Neural progenitor cell (in vitro differentiated cells): ENCODE results near the gene KRTAP1-3. TPM values are rescaled to one million over a fixed set of nuclear protein-coding genes. Genes with fewer than 3 reads are reported as not detected.
"Not testable (repeated sequence)": the region's sequence is repeated elsewhere in the genome, so short reads cannot be mapped to it uniquely, and the experiment has no call there.

Experiments
- DNase-seq: peaks from one replicate; pipeline ENCODE4 v3.0.0-alpha.2; 2016; ENCODE audit warnings: low spot score
- H2AFZ ChIP-seq: fragments of 200-600 bp; sonication (generic); replicated peaks from 2 replicates; pipeline ENCODE4 v1.6.1; 2016; ENCODE audit warnings: antibody characterized with exemption
- H3F3A ChIP-seq: fragments of 200-600 bp; sonication (generic); 2 replicates; pipeline ENCODE4 v1.6.1; 2016; ENCODE audit warnings: antibody characterized with exemption, low read depth
- H3K27ac ChIP-seq: fragments of 200-600 bp; sonication (generic); 2 replicates; pipeline ENCODE4 v1.5.1; 2016; ENCODE audit warnings: mild to moderate bottlenecking
- H3K27me3 ChIP-seq: fragments of 200-600 bp; sonication (generic); 2 replicates; pipeline ENCODE4 v1.6.1; 2016; ENCODE audit warnings: mild to moderate bottlenecking, moderate library complexity
- H3K36me3 ChIP-seq: fragments of 200-600 bp; sonication (generic); 2 replicates; pipeline ENCODE4 v1.5.1; 2016
- H3K4me1 ChIP-seq: fragments of 200-600 bp; sonication (generic); 2 replicates; pipeline ENCODE4 v1.6.1; 2016; ENCODE audit warnings: mixed run types
- H3K4me2 ChIP-seq: fragments of 200-600 bp; sonication (generic); 2 replicates; pipeline ENCODE4 v1.6.1; 2016
- H3K4me3 ChIP-seq: fragments of 200-600 bp; sonication (generic); 2 replicates; pipeline ENCODE4 v1.5.1; 2016
- H3K79me2 ChIP-seq: fragments of 200-600 bp; sonication (generic); 2 replicates; pipeline ENCODE4 v1.6.1; 2016; ENCODE audit warnings: low read depth
- H3K9ac ChIP-seq: fragments of 200-600 bp; sonication (generic); 2 replicates; pipeline ENCODE4 v1.6.1; 2016
- H3K9me3 ChIP-seq: fragments of 200-600 bp; sonication (generic); 2 replicates; pipeline ENCODE4 v1.5.1; 2016; ENCODE audit warnings: low read depth
- H4K20me1 ChIP-seq: fragments of 200-600 bp; sonication (generic); 2 replicates; pipeline ENCODE4 v1.6.1; 2016; ENCODE audit warnings: low read depth
- H3K27ac Mint-ChIP-seq: 3 replicates; pipeline ENCODE4 v1.8.0; 2021; ENCODE audit warnings: mixed read lengths
- H3K27me3 Mint-ChIP-seq: 2 replicates; pipeline ENCODE4 v1.8.0; 2022; ENCODE audit warnings: low read depth, mild to moderate bottlenecking, inconsistent platforms, moderate library complexity, mixed read lengths; ENCODE audit not compliant: insufficient read depth
- H3K36me3 Mint-ChIP-seq: 3 replicates; pipeline ENCODE4 v1.8.0; 2021; ENCODE audit warnings: mixed read lengths
- H3K4me1 Mint-ChIP-seq: 3 replicates; pipeline ENCODE4 v1.8.0; 2021; ENCODE audit warnings: mixed read lengths
- H3K4me3 Mint-ChIP-seq: 3 replicates; pipeline ENCODE4 v1.8.0; 2021; ENCODE audit warnings: mild to moderate bottlenecking, moderate library complexity, mixed read lengths
- H3K9me3 Mint-ChIP-seq: 3 replicates; pipeline ENCODE4 v1.8.0; 2020; ENCODE audit warnings: mixed read lengths
- CTCF ChIP-seq: fragments of 200-600 bp; sonication (generic); IDR thresholded peaks from 2 replicates; pipeline ENCODE4 v1.5.1; 2017; ENCODE audit warnings: antibody characterized with exemption, mild to moderate bottlenecking
- EZH2 ChIP-seq: fragments of 200-600 bp; sonication (generic); IDR thresholded peaks from 2 replicates; pipeline ENCODE4 v1.6.1; 2017; ENCODE audit warnings: antibody characterized with exemption, mild to moderate bottlenecking, moderate library complexity
- EZH2phosphoT487 ChIP-seq: fragments of 200-600 bp; sonication (generic); IDR thresholded peaks from 2 replicates; pipeline ENCODE4 v1.6.1; 2017; ENCODE audit warnings: antibody characterized with exemption
- total RNA-seq: library from RNA; depleted of rRNA; stranded (reverse); fragments of >200 nt; gene quantifications from 2 replicates; pipeline ENCODE4 v1.2.3, GENCODE V29; 2015; ENCODE audit warnings: low replicate concordance

The KRTAP1-3 gene
- total RNA-seq, 1 donor from 2014 or later: not detected

- Mint-ChIP-seq H3K27me3 (peaks cover 3% of the 10 kb centered on the region), H3K36me3 (no peaks in the 10 kb centered on the region), H3K27ac (peak within 1 kb of the TSS; percentile 76), H3K9me3 (no peaks in the 10 kb centered on the region), H3K4me1 (peaks cover 10% of the 10 kb centered on the region), H3K4me3 (no peak within 1 kb of the TSS)
- Histone ChIP-seq H3K4me3 (no peak within 1 kb of the TSS), H4K20me1 (no peaks in the 10 kb centered on the region), H3K27me3 (no peaks in the 10 kb centered on the region), H3K9me3 (no peaks in the 10 kb centered on the region), H2AFZ (no peak within 1 kb of the TSS), H3K36me3 (no peaks in the 10 kb centered on the region), H3F3A (no peaks in the 10 kb centered on the region), H3K4me2 (no peak within 1 kb of the TSS), H3K27ac (no peak within 1 kb of the TSS), H3K4me1 (no peaks in the 10 kb centered on the region), H3K79me2 (no peaks in the 10 kb centered on the region), H3K9ac (no peak within 1 kb of the TSS)
- no peak for DNase-seq
- TF ChIP-seq EZH2phosphoT487: no peak
- TF ChIP-seq CTCF: no peak
- no peak for TF ChIP-seq EZH2
These were observed 25.5 kb upstream of the KRTAP1-3 start, which contains the start of gene KRTAP2-3 for GRCh38 chr17:41060052-41060604. Gene KRTAP2-3, minus strand, starts transcription at chr17:41060114. Its CDS starts 64 bp downstream, at chr17:41060050.

DNA sequence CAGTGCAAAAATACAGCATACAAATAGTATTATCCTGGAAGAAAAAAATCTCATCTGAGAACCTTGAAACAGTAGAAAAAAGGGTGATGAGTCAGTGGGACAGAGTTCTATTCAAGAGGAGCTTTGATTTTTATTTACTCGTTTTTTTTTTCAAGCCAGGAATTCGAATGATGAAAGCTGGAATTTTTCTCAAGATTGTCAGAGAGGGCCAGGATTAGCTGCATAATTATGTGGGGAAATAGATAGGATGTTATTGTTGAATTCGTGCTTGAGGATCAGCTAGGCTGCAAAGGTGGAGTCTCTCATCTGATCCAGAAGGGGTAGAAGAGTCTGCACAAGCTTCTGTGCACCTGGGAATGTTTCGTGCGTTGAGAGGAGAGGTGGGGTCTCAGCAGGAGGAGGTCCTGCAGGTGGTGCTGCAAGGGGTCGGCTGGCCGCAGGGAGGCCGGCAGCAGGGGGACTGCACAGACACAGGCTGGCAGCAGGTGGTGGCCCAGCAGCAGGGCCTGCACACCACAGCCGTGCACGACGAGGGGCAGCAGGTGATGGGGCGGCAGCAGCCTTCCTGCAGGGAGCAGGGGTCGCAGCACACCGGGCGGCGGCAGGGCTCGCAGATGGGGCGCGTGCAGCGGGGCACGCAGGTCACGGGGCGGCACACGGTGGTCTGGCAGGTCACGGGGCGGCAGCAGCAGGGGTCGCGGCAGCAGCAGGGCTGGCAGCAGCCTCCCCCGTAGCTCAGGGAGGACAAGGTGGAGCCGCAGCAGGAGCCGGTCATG, 24.8 kb upstream of the KRTAP1-3 start:
- not testable (repeated sequence) for H3K4me3 ChIP-seq, H3K9me3 ChIP-seq, H3K4me3 Mint-ChIP-seq, H2AFZ ChIP-seq, H3K9ac ChIP-seq, H3K79me2 ChIP-seq, H3K4me2 ChIP-seq, H3K4me1 Mint-ChIP-seq, H3K27me3 Mint-ChIP-seq, DNase-seq, H3K27me3 ChIP-seq, H3K36me3 ChIP-seq, H3K36me3 Mint-ChIP-seq, H4K20me1 ChIP-seq, H3K27ac ChIP-seq, H3F3A ChIP-seq, H3K9me3 Mint-ChIP-seq, H3K4me1 ChIP-seq
- peak overlapping the region; percentile 76 for H3K27ac Mint-ChIP-seq

- Histone ChIP-seq H3K79me2 (no peaks in the 10 kb centered on the region), H3K4me3 (no peak overlapping the region), H3F3A (no peaks in the 10 kb centered on the region), H3K36me3 (no peaks in the 10 kb centered on the region), H3K9ac (no peak overlapping the region), H3K27ac (no peak overlapping the region), H3K4me1 (no peaks in the 10 kb centered on the region), H2AFZ (no peak overlapping the region), H4K20me1 (no peaks in the 10 kb centered on the region), H3K4me2 (no peak overlapping the region), H3K9me3 (no peaks in the 10 kb centered on the region), H3K27me3 (no peaks in the 10 kb centered on the region)
- DNase-seq: no peak
- Mint-ChIP-seq H3K4me1 (peaks cover 10% of the 10 kb centered on the region), H3K36me3 (no peaks in the 10 kb centered on the region), H3K27ac (no peak overlapping the region), H3K9me3 (no peaks in the 10 kb centered on the region), H3K4me3 (no peak overlapping the region), H3K27me3 (peaks cover 3% of the 10 kb centered on the region)
- TF ChIP-seq EZH2phosphoT487 (no peak), CTCF (no peak), EZH2 (no peak)
These were observed 24.1 kb upstream of the KRTAP1-3 start for GRCh38 chr17:41058741-41059140.

DNA sequence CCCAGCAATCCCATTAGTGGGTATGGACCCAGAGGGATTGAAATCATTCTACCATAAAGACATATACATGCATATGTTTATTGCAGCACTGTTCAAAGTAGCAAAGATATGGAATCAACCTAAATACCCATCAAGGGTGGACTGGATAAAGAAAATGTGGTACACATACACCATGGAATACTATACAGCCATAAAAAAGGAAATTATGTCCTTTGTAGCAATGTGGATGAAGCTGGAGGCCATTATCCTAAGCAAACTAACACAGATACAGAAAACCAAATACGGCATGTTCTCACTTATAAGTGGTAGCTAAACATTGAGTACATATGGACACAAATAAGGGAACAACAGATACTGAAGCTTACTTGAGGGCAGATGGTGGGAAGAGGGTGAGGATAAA, 22.9 kb upstream of the KRTAP1-3 start:
- Histone ChIP-seq H3K79me2 (no peaks in the 10 kb centered on the region), H2AFZ (no peak overlapping the region), H3K36me3 (no peaks in the 10 kb centered on the region), H3K4me1 (no peaks in the 10 kb centered on the region), H3K27me3 (no peaks in the 10 kb centered on the region), H3K9ac (no peak overlapping the region), H3F3A (no peaks in the 10 kb centered on the region), H3K27ac (no peak overlapping the region), H3K4me3 (no peak overlapping the region), H3K9me3 (no peaks in the 10 kb centered on the region), H3K4me2 (no peak overlapping the region), H4K20me1 (no peaks in the 10 kb centered on the region)
- H3K36me3 Mint-ChIP-seq: no peaks in the 10 kb centered on the region
- peaks cover 10% of the 10 kb centered on the region for H3K4me1 Mint-ChIP-seq
- peaks cover 3% of the 10 kb centered on the region for H3K27me3 Mint-ChIP-seq
- no peak overlapping the region for H3K27ac Mint-ChIP-seq
- TF ChIP-seq EZH2 (no peak), CTCF (no peak), EZH2phosphoT487 (no peak)
- H3K4me3 Mint-ChIP-seq: no peak overlapping the region
- H3K9me3 Mint-ChIP-seq: no peaks in the 10 kb centered on the region
- no peak for DNase-seq

DNA sequence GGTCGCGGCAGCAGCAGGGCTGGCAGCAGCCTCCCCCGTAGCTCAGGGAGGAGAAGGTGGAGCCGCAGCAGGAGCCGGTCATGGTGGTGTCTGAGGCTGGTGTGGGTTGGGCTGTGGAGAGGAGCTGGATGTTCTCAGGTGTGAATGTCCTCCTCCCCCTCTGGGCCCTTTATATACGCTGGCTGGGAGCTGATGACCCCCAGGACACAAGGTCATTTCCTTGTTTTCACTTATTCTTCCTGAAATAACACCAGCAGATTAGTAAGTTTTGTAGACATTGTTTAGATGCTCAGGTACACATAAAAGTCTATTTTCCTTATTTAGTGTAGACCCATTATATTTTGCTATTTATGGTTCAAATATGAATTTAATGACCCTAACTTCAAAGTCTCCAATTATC, 20.5 kb upstream of the KRTAP1-3 start, which contains the start of gene KRTAP2-2:
Gene KRTAP2-2, minus strand, starts transcription at position 101 of the 400 bp plus-strand sequence. Its CDS starts 19 bp downstream, at position 82.
- not testable (repeated sequence) for H3K9ac ChIP-seq, H2AFZ ChIP-seq, H3K9me3 ChIP-seq, H3K4me2 ChIP-seq, H3K9me3 Mint-ChIP-seq, H3K36me3 Mint-ChIP-seq, H3F3A ChIP-seq, H3K79me2 ChIP-seq, H3K4me1 Mint-ChIP-seq, H3K4me3 Mint-ChIP-seq, H4K20me1 ChIP-seq, DNase-seq, H3K4me1 ChIP-seq, H3K27me3 Mint-ChIP-seq, H3K36me3 ChIP-seq, H3K27ac Mint-ChIP-seq, H3K27me3 ChIP-seq, H3K4me3 ChIP-seq, H3K27ac ChIP-seq
